HG03565 (cell line): ENCODE measurements around the gene CLDN4.

Source experiments
- ATAC-seq: cut with Tn5 transposase; IDR thresholded peaks from one replicate; pipeline ENCODE4 v1.9.1; 2021; ENCODE audit warnings: mild to moderate bottlenecking, moderate library complexity; ENCODE audit not compliant: unreplicated experiment

CLDN4 gene

DNA sequence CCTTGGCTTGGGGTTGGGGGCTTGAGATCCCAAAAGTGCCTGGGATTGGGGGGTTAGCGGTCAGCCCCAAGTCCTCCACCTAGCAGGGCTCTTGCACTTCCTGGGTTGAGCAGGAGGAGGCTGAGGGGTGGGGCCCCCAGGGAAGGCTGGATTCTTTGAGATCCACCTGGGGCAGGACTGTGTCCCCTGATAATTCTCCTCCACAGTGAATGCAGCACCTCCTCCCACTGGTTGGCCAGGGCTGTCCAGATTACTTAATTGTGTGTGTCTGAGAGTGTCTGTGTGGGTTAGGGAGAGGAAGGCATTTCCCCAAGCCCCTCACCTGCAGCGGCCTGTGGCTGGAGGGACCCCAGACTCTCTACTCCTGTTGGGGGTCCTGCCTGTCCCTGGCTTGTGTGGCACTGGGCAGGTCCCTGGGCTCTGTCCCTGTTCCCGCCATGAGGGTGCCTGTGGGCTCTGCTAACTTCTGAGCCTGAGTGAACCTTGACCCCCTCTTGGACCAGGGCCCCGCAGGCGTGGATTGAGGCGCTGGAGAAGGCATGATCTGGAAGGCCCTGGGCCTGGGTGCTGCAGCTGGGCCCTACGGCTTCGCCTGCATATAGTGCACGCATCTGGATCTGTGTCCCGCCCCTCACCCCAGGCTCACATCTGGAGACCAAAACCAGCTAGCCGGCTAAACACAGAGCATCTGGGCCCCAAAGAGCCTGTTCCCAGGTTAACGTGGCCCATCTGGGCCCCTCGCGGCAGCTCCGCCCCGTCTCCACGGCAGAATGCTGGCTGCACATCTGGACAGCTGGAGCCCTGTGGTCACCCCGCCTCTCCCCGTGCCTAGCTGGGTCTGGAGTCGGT, 40.6 kb downstream of the CLDN4 start:
- ATAC-seq: no peak

GRCh38 chr7:73872056-73872908, 41.5 kb downstream of the CLDN4 start:
- no peak for ATAC-seq

DNA sequence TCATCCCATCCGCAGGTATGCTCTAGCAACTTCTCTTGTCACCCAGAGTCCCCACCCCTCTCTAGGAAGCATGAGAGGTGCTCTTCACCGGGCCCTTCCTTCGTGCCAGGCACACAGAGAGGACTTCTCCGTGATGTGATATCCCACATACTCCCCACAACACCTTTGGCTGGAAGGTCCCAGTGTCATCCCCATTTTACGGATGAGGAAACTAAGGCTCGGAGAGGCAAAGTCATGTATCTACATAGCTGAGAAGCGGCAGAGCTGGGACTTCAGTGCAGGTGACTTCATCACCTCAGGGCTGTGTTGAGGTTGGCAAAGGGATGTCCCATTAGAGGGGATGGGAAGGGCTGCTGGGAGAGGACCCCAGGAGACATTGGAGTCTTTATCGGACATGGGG, 45.6 kb downstream of the CLDN4 start:
- ATAC-seq: no peak

GRCh38 chr7:73876973-73877372, 46.2 kb downstream of the CLDN4 start:
- ATAC-seq: no peak

DNA sequence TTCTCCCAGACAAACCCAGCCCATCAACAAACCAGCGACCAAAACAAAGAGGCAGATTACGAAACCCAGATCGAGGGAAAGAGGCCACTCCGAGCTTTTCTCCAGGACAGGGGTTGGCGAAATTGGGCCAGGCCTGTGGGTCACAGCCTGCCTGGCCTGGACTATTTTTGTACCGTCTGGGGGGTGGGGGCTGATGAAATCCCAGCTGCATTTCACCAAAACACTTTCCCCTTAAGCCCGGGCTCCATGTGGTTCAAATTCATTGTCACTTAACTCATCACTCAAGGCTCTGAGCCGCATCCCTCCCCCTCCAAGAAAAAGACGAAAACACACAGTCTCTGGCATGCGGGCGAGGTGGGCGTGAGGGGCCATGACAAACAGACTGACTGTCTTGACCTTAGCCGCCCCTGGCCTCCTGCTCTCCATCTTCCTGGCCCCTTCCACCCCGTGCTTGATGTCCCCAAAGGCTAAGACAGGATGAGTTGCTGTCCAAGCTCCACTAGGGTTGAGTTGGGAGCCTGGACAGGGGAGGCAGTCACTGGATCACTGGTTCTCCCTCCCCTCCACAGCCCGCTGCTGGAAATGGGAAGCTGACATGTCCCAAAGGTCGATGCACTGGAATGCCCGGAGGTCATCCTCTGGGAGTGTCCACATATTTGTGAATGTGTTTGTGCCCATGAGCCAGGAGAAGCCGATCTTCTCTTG, 49.3 kb downstream of the CLDN4 start:
- ATAC-seq: no peak

DNA sequence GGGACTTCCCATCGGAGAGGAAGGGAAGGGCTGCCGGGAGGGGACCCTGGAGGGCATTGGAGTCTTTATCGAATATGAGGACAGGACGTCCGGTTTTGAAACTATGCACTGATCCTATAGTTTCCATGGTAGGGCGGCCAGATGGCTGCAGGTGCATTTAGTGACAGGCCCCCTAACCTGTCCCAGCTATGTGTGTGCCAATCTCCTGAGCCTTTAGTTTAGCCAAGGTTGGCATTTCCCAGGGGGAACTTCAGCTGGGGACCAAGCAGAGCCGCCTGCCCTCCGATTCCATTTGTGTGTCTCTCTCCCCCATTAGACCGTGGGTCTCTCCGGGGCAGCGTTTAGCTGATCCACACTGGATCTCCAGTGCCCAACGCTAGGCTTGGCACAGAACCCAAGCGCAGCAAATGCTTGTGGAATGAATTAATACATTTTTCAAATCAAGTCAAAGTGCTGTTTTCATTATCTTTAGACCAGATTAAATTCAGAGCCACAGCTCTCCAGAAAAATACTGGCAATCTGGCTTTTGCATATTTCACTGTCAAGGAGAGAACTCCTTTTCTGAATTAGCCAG, 50.0 kb downstream of the CLDN4 start:
- no peak for ATAC-seq

DNA sequence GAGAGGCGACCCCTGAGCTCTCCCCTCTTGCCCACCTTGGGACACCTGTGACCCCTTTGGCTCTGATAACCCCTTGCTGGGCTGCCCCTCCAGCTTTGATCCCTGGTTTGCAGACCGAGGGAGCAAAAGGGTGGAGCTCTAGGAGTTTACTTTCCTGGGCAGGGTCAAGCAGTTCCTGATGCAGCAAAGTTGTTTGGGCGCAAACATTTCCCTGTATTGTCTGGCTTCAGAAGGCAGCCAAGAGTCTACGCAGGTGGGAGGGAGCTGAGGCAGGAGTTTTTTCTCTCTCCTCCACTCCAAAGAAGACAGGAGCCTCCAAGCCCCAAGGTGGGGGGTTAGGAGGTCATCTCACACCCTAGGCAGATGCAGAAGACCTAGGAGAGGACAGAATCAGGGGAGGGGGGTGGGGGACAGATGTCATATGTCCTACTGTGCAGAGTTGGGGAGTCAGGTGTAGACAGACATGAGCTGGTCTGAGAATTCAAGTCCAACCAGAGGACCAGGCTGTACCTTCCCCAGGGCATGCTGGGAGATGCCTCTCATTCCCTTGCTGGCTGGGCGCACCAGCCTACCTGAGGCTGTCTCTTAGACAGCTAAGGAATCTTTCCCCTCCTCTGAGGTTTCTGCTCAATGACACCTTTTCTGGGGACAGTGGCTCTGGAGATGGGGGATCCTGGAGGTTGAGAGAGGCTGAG, 50.7 kb downstream of the CLDN4 start:
- ATAC-seq: no peak

DNA sequence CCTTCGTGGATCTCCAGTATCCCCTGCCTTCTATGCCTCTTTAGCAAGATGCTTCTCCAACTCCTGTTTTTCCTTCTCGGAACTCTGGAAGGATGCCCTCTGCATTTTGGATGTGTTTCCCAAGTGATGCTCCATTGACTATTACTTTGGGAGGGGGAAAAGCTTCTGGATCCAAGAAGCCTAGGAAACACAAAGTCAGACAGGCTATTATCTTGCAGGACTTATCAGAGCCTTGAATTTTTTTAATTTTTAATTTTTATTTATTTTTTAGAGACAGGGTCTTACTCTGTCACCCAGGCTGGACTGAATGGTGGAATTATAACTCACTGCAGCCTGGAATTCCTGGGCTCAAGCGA, 51.2 kb downstream of the CLDN4 start:
- no peak for ATAC-seq
